Stimulated activated CD4-positive, alpha-beta T cell treated with anti-CD3 and anti-CD28 coated beads, Interleukin-12 subunit alpha, Interleukin-12 subunit beta, amount 100 ng/mL, for 48 hours (primary cell): ENCODE data around the gene SAFB2.
A peak's percentile ranks its signal among the peaks of the same experiment; 100 is the strongest.

ENCODE experiments used
- DNase-seq, 3 donors: peaks; one replicate each; pipeline ENCODE4 v3.0.0-alpha.2; 2020; ENCODE audit warnings: low read depth in 2 of 3, low spot score in 1 of 3

Gene SAFB2

GRCh38 chr19:5547881-5548280 is 74.7 kb downstream of the SAFB2 start:
- peak in 1 of 3 donors; percentile 8 for DNase-seq

GRCh38 chr19:5545984-5546383 is 76.6 kb downstream of the SAFB2 start:
- DNase-seq = no peak

DNA sequence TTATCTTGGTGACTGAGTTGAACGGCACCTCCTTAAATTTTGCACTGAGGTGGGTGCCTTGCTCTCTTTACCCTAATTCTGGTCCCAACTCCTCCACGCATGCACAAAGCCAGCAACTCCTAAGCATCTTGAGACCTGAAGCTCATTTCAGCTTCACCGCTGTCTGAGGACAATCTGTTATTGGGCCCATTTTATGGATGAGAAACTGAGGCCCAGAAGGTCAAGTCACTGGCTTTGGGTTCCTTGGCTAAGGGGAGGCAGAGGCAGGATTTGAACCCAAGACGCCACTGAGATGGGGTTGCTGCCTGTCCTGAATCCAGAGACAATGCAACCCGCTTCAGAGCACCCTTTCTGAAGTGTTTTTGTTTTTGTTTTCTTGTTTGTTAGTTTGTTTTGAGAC is 77.5 kb downstream of the SAFB2 start:
- no peak for DNase-seq

DNA sequence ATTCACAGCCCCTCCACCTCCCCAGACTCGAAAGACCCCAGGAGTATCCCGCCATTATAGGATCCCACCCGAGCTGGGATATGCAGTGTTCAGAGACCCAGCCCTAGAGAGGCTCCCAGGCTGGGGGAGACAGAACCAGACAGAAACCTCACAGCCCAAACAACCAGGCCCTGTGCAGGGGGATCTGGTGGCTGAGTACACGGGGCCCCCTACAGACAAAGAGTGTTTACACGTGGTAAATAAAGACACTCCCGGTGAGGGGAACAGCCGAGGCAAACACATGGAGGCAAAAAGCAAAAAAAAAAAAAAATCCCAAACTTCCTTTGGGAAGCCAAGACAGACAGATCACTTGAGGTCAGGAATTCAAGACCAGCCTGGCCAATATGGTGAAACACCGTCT is 79.9 kb downstream of the SAFB2 start:
- no peak for DNase-seq

GRCh38 chr19:5541456-5541855 is 81.1 kb downstream of the SAFB2 start:
- DNase-seq = no peak

DNA sequence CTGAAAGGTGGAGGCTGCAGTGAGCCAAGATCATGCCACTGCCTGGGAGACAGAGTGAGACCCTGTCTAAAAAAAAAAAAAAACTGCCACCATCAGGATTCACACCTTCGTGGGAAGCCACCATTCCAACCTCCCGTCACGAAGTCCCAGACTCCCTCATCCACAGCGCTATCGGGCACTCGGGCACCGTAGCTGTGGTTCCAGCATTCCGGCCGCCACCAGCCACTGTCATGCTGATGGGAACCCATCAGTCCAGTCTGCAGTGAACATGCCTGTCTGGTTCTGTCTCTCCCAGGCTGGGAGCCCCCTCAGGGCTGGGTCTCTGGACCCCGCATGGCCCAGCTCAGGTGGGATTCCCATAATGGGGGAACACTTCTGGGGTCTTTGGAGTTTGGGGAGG is 82.4 kb downstream of the SAFB2 start:
- no peak for DNase-seq

DNA sequence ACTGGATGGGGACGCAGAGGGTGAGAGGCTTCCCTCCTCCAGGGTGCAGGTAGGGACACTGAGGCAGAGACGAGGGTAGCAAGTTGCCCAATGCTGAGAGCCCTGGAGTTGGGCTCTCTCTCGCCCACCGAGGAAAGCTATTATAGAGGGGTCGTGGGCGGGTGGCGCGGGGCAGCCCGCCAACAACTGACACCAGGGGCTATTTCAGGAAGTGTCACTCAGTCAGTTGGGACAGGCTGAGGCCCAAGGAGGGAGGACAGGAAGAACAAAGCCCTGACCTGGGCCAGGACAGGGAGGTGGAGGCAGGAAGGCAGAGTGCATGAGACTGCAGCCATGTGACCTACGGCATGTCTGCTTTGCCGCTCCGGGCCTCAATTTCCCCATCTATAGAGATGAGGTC is 84.7 kb downstream of the SAFB2 start:
- no peak for DNase-seq
